IPS-11a (cell line): ENCODE results near the gene EIF6.

Experiments used
- H3K4me3 ChIP-seq: one replicate; pipeline ENCODE4 v1.5.1; 2013; ENCODE audit warnings: low read depth, low read length, control low read depth

The EIF6 gene

DNA sequence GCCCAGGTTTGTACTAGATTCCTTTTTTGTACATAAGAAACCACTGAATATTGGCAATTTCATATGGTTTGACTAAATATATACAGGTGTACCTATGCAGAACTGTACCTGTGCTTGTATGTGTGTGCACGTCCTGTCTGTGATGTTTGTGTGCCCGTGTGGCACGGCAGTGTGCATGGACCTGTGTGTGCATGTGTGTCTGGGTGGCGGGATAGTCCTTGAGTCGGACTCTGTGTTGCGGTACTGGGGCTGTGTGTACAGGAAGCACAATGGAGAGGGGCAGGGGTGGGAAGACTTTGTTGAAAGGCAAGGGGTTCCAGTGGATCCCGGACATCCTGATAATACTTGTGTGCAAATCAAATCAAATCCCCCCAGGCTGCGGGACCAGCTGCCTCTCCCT is 11.1 kb upstream of the EIF6 start:
- H3K4me3 ChIP-seq: no peak overlapping the region

DNA sequence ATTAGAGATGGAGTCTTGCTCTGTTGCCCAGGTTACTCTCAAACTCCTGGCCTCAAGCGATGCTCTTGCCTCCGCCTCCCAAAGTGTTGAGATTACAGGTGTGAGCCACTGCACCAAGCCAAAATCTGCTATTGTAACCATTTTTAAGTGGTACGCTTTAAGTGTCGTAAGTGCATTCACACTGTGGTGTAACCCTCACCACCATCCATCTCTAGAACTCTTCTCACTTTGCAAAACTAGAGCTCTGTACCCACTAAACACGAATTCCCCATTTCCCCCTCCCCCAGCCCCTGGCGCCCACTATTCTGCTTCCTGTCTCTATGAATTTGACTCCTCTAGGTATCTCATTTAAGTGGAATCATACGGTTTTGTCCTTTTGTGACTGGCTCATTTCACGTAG is 10.5 kb upstream of the EIF6 start:
- no peak overlapping the region for H3K4me3 ChIP-seq

DNA sequence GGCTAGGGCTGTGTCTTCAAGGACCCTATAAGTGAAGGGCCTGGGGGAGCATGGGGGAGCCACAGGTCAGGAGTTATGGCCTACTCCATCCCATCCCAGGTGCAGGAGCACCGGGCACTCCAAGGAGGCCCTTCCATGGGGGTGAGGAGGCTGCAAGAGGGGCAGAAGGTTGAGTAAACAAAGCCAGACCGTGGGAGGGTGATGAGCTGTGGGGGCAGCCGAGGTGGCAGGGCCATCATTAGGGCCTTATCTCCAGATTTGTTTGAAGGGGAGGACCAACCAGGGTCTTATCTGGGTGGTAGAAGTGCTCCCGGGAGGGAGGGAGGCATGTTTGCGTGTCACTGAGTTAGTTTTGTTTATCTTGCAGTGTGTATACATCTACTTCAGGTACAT is 9.7 kb upstream of the EIF6 start:
- no peak overlapping the region for H3K4me3 ChIP-seq

DNA sequence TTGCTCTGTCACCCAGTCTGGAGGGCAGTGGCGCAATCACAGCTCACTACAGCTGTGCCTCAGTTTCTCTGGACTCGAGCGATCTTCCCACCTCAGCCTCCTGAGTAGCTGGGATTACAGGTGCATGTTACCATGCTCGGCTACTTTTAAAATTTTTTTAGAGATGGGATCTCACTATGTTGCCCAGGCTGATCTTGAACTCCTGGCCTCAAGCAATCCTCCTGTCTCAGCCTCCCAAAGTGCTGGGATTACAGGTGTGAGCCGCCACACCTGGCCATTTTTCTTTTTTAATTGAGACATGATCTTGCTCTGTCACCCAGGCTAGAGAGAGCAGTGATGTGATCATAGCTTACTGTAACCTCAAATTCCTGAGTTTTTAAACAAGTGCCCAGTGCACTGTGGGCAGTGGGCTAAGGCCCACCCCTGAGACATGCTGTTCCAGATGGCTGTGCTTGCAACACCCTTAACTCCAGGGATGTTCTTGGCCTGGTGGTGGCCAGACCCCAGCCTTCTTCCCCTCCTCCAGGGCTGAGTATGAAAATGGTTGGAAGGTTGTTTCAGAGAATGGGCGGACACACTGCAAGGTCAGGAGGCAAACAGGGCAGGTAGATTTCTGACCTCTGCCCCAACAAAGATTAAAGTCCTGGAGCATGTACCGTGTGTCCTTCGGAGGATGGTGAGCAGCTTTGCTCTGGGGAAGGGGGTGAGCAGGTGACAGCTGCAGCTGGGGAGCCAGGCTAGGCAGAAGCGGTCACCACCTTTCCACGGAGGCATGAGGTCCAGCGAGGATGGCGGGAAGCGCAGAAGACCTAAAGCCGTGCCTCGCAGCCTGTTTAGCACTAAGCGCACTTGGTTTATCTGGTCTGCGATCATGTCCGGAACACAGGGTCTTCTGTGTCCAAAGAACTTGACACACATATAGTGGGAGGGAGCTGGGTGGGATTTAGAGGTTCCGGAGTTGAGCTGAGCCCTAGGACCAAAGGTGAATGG is 9.0 kb upstream of the EIF6 start:
- no peak overlapping the region for H3K4me3 ChIP-seq

DNA sequence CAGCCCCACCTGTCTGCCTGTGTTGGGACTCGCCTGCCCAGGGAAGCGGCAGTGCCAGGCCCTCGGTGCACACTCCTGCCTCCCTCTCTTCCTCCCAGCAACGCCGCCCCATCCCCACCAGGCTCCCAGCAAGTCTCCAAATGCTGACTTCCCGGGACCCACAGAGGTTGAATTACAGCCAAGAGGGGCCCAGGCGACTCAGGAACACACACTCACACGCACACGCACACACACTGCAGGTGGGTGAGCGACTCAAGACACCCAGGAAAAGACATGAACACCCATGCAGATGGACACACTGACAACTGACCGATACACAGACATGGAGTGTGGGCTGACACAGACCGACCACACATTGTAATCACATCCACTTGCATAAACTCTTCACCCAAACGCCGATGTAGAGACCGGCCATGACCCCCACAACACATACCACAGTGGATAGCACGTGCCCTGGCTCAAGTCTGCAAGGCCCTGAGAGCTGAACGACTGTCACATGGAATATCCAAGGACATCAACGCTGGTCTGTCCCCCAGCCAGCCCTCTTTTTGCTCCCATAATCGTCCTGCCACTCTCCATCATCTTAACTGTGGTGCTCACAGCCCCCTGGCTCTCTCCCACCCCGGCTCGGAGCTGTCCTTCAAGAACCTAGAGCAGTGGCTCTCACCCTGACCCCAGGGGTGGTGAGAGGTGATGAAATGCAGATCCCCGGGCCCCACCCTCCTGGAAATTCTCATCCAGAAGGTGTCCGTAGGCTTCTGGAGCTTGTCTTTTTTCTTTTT is 8.1 kb upstream of the EIF6 start:
- no peak overlapping the region for H3K4me3 ChIP-seq

DNA sequence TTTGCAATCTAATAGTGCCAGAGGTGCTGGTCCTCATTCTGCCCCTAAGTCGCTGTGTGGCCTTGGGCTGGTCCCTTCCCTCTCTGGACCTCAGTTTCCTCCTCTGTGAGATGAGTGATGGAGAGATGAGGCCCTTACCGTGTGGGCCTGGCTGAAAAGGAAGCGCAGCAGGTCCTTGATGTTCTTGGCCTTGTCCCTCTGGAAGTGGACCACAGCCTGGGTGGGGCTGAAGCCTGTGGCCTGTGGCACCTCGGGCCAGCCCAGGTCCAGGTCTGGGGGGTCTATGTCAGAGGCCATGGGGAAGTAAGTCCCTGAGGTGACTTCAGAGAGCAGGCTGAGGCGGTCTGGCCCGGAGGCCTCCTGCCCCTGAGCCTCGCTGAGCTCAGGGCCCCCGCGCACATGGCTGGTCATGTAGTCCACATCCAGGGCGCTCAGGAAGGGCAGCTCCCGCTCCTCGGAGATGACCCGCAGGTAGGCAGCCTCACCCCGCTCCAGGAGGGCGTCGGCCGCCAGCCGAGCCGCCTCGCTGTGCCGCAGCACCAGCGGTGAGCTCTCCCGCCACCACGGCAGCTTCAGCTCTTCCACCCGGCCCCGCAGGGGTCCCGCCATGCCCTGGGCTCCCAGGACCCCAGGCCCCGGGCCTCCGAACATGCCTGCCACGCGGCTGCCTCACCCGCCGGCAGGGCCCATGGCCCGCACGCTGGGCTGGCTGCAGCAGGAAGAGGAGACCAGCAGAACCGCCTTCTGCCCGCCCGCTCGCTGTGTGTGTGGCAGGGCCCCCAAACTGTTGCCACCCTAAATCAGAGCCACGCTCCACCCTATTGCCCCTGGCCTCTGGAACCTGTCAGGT is 7.3 kb upstream of the EIF6 start, which contains the start of gene FAM83C:
FAM83C (minus strand) TSS at position 772 of the 850 bp plus-strand sequence; CDS start at position 651, 121 bp downstream.
- no peak within 1 kb of the TSS for H3K4me3 ChIP-seq

DNA sequence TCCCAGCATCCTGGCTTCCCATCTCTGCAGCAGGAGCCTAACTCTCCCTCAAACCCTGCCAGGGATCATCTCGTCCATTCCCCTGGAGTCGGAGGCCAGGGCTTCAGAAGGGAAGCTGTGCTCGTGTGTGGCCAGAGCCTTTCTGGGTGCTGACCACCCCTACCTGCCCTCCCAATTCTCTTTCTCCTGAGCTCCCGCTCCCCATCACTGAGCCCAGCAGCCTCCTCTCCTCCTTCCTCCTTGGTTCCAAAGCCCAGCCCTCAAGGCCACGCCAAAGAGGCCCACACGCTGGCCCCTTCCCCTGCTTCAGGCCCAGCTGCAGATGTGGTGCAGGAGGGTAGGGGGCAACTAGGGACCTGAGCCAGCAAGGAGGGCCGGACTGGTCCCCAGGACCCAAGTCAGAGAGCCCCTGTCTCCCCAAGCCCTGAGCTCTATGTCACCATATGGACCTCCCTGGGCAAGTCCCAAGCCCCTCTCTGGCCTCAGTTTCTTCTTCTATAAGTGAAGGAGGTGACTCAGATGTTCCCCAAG is 6.4 kb upstream of the EIF6 start:
- no peak overlapping the region for H3K4me3 ChIP-seq

DNA sequence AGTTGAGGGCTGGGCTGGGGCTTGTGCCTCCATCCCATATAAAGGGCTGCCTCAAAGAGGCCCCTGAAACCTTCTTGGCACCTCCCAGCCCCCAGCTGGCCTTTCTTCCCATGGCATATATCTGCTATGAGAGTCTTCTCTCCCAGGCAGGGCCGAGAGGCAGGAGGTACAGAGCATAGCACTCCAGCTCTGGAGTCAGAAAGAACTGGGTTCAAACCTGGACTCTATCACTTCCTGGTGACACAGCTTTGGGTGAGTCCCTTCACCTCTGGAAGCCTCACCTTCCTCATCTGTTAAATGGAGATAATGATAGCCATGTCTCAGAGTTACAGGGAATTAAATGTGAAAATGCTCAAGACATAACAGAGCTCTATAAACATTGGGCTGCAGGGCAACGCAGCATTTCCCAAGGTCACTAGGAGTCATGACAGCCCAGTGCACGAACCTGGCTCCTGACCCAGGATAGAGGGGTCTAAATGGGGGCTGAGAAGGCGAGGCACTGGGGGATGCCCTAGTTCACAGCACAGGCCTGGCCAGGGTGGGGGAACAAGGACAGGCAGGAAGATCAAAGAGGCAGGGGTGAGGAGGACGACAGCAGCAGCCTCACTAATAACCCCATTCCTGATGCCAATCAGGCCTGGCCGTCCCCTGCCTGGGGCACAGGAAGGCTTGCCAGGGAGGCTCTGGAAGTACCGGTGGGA is 5.8 kb upstream of the EIF6 start:
- H3K4me3 ChIP-seq: no peak overlapping the region

DNA sequence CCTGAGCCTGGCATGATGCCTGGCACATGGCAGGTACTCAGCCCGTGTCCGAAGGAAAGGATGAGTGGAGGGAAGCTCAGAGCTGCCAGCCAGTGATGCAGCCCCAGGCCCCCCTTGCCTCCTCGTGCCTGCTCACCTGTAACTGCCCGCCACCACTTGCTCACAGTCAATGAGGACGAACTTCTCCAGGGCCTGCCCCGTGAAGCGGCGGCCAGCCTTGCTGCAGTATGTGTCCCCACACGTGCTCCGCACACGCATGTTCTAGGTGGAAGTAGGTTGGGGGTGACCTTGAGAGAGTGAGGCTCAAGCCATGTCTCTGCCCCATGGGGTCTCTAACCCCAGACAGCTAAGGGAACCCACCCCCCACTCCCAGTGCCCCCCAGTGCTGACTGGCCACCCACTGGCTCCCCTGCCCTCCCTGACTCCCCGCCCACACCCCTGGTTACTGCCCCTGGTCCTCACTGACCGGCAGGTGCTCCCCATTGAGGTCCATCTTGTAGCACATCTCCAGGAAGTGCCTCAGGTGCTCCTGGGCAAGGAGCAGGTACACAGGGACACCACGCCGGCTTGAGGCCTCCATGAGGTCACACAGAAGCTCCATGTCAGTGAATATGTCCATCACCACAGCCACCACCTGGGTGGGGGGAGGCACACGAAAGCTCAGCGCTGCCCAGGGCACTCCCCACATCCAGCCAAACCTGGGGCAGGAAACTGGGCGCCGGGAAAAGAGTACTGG is 3.9 kb upstream of the EIF6 start:
- H3K4me3 ChIP-seq: no peak overlapping the region

DNA sequence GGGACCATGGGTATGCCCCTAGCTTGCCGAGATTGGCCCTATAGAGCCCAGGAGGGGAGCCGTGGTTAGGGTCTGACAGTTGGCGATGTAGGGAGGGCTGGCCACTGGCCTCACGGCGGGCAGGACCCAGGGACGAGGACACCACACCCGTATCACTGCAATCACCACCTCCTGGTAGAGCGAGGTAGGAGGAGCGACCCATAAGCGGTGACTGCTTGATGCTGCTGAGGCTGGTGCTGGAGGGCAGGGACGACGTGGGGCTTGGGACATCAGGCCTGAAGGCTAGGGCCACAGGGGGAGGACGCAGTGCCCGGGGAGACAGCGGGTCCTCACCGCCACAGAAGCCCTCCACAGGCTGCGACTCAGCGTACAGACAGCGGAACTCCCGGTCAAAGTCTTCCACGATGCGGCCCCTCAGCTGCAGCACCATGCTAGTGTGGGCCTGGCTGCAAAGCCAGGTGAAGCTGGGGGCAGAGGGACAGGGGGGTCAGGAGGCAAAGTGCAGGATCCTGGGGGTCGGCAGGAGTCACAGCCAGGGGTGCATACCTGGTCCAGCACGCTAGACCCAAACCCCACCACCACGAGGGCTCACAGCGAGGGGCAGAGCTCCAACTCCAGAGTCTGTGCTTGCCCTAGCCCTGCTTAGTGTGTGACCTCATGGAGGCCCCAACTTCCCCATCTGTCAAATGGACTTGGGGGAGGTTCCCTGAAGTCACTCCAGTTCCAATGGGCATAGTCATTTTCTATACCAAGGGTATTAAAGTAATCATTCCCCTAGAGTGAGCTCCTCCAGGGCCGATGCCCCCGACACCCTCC is 3.1 kb upstream of the EIF6 start:
- no peak overlapping the region for H3K4me3 ChIP-seq

DNA sequence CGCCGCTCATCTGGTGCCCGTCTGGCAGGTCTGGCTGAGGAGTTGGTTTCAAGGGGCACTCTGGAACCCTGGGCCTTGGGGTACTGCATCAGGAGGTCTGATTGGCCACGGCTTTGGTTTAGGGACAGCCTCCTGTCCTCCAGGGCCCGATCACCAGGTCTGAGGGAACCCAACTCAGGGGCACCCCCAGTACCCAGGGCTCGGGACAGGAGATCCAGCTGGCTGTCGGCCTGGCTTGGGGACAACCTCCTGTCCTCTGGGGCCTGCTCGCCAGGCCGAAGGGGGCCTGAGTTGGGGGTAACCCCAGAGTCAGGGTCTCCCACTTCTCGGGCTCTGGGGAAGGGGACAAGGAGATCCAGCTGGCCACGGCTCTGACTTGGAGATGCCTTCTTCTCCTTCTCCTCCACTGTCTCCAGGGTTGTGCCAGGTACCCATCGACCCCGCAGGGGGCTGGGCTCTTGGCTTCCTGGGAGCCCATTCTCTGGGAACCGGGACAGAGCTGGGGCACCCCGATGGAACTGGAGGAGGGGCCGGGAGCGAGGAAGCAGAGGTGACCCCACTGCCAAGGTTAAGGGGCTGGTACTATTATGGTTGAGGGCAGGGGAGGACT is 2.4 kb upstream of the EIF6 start:
- no peak overlapping the region for H3K4me3 ChIP-seq

DNA sequence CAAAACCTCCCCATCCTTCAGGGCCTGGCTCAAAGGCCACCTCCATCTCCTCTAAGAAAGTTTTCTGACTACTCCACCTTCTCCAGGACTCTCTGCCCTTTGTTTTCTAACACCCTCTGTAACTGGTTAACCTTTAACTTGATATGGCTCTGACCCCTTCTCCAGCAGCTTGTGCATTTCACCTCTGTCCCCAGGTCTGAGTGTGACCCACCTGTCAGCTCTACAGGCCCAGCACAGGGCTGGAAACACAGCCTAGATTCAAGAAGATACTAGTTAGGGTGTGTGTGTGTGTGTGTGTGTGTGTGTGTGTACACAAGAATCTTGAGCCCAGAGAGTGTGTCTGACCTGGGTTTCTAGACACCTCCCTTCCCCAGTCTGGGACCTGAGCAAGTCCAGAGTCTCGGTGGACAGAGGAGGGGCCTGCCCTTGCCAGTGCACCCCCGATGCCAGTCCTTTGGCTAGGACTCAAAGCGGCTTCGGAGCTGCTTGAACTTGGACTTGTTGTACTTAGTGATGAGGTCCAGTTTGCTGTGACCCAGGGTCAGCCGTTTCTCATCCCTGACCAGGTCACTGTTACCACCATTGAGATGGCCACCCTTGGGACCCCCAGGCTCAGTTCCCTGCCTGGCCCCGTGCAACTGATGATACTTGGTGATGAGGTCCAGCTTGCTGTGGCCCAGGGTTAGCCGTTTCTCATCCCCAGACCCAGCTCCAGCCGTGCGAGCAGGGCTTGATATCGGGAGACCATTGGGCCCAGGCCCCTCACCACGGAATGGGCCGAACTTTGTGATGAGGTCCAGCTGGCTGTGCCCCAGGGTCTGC is 1.7 kb upstream of the EIF6 start:
- no peak overlapping the region for H3K4me3 ChIP-seq

DNA sequence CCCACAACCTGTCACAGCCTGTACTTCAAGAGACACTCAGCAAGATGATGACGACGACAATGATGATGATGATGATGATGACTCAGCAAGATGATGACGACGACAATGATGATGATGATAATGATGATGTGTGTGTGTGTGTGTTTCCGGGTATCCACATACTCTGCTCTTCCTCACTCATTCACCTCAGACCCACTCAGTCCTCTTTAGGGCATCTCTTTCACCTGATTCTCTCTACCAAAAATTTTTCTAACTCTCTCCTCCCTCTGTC is 1.2 kb upstream of the EIF6 start:
- no peak overlapping the region for H3K4me3 ChIP-seq

DNA sequence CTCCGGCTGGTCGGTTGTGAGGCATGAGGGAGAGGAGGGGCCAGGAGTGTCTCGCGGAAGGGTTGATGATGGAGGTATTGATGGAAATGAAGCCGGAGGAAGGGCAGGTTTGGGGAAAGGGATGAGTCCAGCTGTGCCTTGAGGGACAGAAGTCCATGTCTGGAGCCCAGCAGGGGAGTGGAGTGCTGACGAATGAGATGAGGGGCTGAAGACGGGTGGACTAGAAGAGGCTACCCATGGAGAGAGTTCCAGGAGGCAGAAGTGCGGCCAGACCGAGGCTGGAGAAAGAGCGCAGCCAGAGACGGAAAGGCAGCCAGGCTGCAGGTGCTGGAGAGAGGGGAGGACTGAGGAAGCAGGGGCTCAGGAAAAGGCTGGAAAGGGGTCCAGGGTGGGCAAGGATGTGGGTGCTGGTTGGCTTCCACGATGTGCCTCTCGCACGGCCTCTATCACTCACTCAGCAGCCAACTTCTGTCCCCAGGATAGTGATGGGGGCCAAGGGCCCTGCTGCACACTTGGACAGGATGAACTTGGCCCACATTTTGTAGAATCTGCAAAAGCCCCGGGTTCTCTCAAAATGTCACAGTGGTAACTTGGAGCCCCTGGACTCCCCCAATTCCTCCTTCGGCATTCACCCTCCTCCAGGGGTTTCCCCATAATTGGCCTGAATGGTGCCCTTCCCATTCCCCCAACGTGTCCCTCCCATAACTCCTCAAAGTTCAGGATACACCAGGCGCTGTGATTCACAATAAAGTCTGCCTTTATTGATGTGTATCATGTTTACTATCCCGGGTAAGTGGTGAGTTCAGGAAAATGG is 627 bp upstream of the EIF6 start:
- peak overlapping the region; percentile 94 for H3K4me3 ChIP-seq

DNA sequence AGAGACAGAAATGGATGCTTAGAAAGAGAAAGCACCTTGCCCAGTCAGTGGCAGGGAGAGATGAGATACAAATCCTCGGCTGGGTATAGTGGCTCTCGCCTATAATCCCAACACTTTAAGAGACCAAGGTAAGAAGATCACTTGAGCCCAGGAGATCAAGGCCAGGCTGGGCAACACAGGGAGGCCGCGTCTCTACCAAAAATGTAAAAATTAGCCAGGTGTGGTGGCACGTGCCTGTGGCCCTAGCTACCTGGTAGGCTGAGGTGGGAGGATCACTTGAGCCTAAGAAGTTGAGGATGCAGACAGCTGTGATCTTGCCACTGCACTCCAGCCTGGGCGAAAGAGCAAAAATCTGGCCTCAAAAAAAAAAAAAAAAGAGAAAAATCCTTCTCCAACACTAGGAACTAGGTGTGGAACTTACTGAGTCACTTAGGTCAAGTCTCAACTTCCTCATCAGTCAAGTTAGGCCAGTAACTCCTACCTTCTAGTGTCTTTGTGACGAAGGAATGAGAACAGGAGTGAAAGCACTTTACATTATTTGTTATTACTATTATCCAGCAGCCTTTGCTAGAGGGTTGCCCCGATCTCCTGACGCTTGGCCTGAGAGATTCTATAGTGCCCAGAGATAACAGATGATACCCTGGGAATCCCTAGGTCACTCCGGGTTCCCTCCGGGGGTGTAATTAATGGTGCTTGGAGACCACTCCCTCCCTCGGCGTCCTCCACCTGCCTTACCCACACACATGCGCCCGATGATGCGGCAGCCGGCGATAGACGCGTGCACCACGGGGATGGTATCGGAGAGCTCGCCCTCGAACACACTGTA is 918 bp downstream of the EIF6 start:
- peak overlapping the region; percentile 94 for H3K4me3 ChIP-seq
